NCI-H1105 treated with DMSO at 0.1 percent for 48 hours (cell line): ENCODE measurements around the gene ARID4B.
A peak's percentile ranks its signal among the peaks of the same experiment; 100 is the strongest.
"Not testable (repeated sequence)": the region's sequence is repeated elsewhere in the genome, so short reads cannot be mapped to it uniquely, and the experiment has no call there.

ENCODE experiments used
- DNase-seq: peaks from one replicate; lab custom pipeline; 2025; lab: John Stamatoyannopoulos, UW

The ARID4B gene

GRCh38 chr1:235327559-235328270, at the start of gene ARID4B:
TSS of gene ARID4B (minus strand) at chr1:235328179. CDS start at chr1:235326919, 1,260 bp downstream.
- DNase-seq: no peak

GRCh38 chr1:235375919-235376605, 48.1 kb upstream of the ARID4B start:
- DNase-seq: no peak

GRCh38 chr1:235369802-235370201, 41.8 kb upstream of the ARID4B start:
- DNase-seq: no peak

- no peak for DNase-seq
Observed at GRCh38 chr1:235368428-235368827, 40.4 kb upstream of the ARID4B start.

- peak; percentile 89 for DNase-seq
Observed at GRCh38 chr1:235367000-235367908, 39.3 kb upstream of the ARID4B start, which contains the start of gene TBCE. TSS of gene TBCE (plus strand) at chr1:235367427. CDS start at chr1:235380050, 12,623 bp downstream.

GRCh38 chr1:235366286-235366685, 38.3 kb upstream of the ARID4B start:
- DNase-seq: no peak

- not testable (repeated sequence) for DNase-seq
Observed at GRCh38 chr1:235364189-235364588, 36.2 kb upstream of the ARID4B start.

GRCh38 chr1:235358899-235359298, 30.9 kb upstream of the ARID4B start:
- no peak for DNase-seq

GRCh38 chr1:235357485-235358373, 29.8 kb upstream of the ARID4B start:
- no peak for DNase-seq

- no peak for DNase-seq
Observed at GRCh38 chr1:235351898-235352297, 23.9 kb upstream of the ARID4B start.

GRCh38 chr1:235351441-235351840, 23.5 kb upstream of the ARID4B start:
- DNase-seq: no peak

GRCh38 chr1:235343726-235344125, 15.7 kb upstream of the ARID4B start:
- DNase-seq: no peak

- no peak for DNase-seq
Observed at GRCh38 chr1:235342471-235342870, 14.5 kb upstream of the ARID4B start.

GRCh38 chr1:235342039-235342438, 14.1 kb upstream of the ARID4B start:
- no peak for DNase-seq

- DNase-seq: no peak
Observed at GRCh38 chr1:235341334-235341733, 13.4 kb upstream of the ARID4B start.

- no peak for DNase-seq
Observed at GRCh38 chr1:235339746-235340145, 11.8 kb upstream of the ARID4B start.

- no peak for DNase-seq
Observed at GRCh38 chr1:235336903-235337302, 8.9 kb upstream of the ARID4B start.

GRCh38 chr1:235331401-235331800, 3.4 kb upstream of the ARID4B start:
- no peak for DNase-seq

GRCh38 chr1:235330918-235331285, 2.9 kb upstream of the ARID4B start:
- DNase-seq: no peak

- DNase-seq: peak; percentile 19
Observed at GRCh38 chr1:235329139-235329902, 1.3 kb upstream of the ARID4B start.
